ENCODE data around the gene DGKZ.
A peak's percentile ranks its signal among the peaks of the same experiment; 100 is the strongest.

The DGKZ gene

DNA sequence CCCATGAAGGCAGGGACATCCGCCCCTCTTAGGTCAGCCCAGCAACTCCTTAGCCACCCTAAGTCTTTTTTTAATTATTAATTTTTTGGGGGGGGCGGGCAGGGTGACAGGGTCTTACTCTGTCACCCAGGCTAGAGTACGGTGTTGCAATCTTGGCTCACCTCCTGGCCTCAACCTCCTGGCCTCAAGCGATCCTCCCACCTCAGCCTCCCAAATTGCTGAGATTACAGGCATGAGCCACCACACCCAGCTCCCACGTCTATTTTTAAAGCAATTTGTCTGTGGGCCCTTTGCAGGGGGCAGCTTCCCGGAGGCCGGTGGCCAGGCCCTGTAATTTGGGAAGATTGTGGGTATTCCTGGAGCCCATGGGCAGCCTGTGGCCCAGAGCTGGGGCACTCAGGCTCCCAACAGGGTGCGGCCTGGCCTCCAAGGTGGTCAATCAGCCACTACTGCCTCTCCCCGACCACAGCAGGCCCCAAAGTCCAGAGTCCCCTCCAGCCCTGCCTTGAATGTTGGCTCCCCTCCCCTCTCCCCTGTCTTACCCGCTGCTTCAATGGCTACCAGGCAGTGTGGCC, 42.6 kb upstream of the DGKZ start:
- H3K4me3 ChIP-seq (ENCODE audit: low read depth, low read length): no peak overlapping the region
- TF ChIP-seq, protein P1, sequence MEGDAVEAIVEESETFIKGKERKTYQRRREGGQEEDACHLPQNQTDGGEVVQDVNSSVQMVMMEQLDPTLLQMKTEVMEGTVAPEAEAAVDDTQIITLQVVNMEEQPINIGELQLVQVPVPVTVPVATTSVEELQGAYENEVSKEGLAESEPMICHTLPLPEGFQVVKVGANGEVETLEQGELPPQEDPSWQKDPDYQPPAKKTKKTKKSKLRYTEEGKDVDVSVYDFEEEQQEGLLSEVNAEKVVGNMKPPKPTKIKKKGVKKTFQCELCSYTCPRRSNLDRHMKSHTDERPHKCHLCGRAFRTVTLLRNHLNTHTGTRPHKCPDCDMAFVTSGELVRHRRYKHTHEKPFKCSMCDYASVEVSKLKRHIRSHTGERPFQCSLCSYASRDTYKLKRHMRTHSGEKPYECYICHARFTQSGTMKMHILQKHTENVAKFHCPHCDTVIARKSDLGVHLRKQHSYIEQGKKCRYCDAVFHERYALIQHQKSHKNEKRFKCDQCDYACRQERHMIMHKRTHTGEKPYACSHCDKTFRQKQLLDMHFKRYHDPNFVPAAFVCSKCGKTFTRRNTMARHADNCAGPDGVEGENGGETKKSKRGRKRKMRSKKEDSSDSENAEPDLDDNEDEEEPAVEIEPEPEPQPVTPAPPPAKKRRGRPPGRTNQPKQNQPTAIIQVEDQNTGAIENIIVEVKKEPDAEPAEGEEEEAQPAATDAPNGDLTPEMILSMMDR (conservative IDR thresholded peaks at IDR 0.05; ENCODE audit: low read depth, low read length): no peak
- DNase-seq (ENCODE audit: low read depth): no peak

DNA sequence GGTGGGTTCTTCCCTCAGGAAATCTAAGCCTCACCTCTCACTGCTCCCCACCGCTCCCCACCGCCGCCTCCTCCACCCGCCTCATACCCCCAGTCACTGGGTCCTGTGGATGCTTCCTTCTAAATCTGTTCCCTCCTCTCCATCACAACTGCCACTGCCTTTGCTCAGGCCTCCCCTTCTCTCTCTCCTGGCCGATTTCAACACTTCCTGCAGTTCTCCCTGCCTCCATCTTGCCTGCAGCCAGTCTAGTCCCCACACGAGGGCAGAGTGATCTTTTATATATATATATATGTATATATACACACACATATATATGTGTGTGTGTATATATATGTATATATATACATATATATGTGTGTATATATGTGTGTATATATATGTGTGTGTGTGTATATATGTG, 42.0 kb upstream of the DGKZ start:
- no peak overlapping the region for H3K4me3 ChIP-seq (ENCODE audit: low read depth, low read length)
- TF ChIP-seq, protein P1 (conservative IDR thresholded peaks at IDR 0.05; ENCODE audit: low read depth, low read length): peak; percentile 55
- DNase-seq (ENCODE audit: low read depth): peak; percentile 69

DNA sequence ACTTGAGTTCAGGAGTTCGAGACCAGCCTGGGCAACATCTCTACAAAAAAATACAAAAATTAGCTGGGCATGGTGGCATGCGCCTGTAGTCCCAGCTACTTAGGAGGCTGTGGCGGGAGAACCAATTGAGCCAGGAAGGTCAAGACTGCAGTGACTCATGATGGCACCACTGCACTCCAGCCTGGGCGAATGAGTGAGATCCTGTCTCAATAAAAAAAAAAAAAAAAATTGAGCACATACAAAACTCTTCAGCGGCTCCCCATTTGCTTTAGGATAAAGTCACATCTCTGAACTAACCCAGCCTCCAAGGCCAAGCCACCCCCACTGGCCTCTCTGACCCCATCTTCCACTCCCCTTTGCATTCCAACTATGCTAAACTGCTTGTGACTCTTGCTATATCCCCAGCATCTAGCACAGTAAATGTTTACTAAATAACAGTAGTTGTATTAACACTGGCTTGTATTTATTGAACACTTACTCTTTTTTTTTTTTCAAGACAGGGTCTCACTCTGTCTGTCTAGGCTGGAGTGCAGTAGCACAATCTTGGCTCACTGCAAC, 40.9 kb upstream of the DGKZ start:
- no peak overlapping the region for H3K4me3 ChIP-seq (ENCODE audit: low read depth, low read length)
- no peak for DNase-seq (ENCODE audit: low read depth)
- TF ChIP-seq, protein P1 (conservative IDR thresholded peaks at IDR 0.05; ENCODE audit: low read depth, low read length): no peak

DNA sequence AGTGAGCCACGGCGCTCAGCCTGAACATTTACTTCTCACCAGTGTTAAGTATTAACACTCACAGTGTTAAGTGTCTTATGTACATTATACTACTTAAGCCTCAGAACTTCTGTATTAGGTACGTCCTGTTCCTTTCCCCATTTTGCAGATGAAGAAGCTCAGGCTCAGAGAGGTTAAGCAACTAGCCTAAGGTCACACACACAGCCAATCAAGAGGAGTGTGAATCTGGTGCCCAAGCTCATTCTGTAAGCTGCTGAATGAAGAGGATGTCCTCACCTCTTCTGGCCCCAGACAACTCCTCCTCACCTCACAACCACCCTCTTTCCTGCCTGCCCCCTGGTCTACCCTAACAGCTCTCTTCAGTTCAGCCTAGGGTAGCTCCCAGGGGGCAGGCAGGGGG, 39.9 kb upstream of the DGKZ start:
- no peak overlapping the region for H3K4me3 ChIP-seq (ENCODE audit: low read depth, low read length)
- DNase-seq (ENCODE audit: low read depth): no peak
- TF ChIP-seq, protein P1 (conservative IDR thresholded peaks at IDR 0.05; ENCODE audit: low read depth, low read length): no peak

DNA sequence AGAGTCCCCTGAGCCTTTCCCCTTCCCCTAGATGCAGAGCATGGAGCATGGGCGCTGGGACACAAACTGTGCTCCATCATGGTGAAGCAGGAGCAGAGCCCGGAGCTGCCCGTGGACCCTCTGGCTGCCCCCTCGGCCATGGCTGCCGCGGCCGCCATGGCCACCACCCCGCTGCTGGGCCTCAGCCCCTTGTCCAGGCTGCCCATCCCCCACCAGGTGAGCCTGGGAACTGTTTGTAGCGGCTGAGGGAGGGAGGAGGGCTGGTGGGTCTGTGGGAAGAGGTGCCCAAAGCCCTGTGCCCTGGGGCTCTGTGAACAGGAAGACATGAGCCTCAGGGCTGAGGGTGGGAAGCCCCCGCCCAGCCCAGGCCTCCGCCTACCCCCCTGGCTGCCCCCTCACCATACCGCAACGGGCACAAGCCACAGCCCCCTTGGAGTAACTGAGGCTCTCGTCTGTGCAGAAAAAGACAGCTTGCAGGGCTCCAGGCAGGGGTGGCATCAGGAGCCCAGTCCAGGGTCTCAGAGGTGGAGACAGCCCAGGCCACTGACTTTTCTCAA, 39.4 kb upstream of the DGKZ start:
- H3K4me3 ChIP-seq (ENCODE audit: low read depth, low read length): no peak overlapping the region
- DNase-seq (ENCODE audit: low read depth): no peak
- TF ChIP-seq, protein P1 (conservative IDR thresholded peaks at IDR 0.05; ENCODE audit: low read depth, low read length): no peak

DNA sequence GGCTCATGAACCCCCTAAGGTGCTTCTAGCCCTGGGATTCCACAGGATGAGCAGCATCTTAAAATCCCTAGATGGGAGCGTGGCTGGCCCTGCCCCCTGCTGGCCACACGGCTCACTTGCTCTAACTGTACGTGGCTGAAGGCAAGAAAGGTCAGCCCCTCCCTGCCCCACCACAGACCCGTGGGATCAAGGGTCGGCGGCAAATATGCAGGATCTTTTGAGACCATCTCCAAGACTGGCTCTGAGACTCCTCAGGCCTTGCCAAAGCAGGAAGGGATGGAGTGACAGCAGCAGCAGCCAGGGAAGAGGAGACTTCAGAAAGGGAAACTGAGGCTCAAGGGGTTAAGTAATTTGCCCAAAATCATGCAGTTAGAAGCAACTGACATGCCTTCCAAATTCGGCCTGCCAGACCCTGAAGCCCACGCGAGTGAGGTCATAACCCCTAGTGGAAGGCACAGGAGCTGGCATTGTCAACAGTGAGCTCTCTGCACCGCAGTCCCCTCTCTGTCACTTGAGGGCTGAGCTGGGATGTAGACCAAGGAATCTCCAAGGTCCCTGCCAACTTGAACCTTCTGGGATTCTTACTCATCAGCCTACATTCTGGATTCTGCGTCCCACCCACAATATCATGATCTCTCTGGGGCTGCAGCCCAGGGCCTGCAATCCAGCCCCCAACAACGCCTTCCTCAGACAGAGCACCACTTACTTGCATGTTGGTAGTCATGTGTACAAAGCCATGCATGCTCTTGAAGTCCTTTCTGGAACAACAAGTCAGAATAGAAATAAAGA, 38.4 kb upstream of the DGKZ start:
- TF ChIP-seq, protein P1 (conservative IDR thresholded peaks at IDR 0.05; ENCODE audit: low read depth, low read length): peak; percentile 89
- H3K4me3 ChIP-seq (ENCODE audit: low read depth, low read length): no peak overlapping the region
- peak; percentile 75 for DNase-seq (ENCODE audit: low read depth)

Data from choroid plexus epithelial cell (primary cell).